Astrocyte (in vitro differentiated cells and primary cell): ENCODE measurements around the gene SLC4A1.

Experiments
- CTCF ChIP-seq: IDR thresholded peaks from 2 replicates; pipeline ENCODE4 v1.5.1; 2011; ENCODE audit warnings: low read depth, mild to moderate bottlenecking, inconsistent platforms, low read length, moderate library complexity; ENCODE audit not compliant: insufficient read depth
- EZH2 ChIP-seq: IDR thresholded peaks from 2 replicates; pipeline ENCODE4 v1.6.1; 2012; ENCODE audit warnings: mild to moderate bottlenecking, low read length, inconsistent platforms; ENCODE audit not compliant: insufficient read depth

- TF ChIP-seq CTCF (no peak), EZH2 (no peak)
Observed at GRCh38 chr17:44249501-44250246, 18.3 kb downstream of the SLC4A1 start.
